H9 (cell line): ENCODE measurements around the gene ODC1. TPM values are rescaled to one million over a fixed set of nuclear protein-coding genes. Genes with fewer than 3 reads are reported as not detected.

Source experiments
- DNase-seq: peaks from one replicate; pipeline ENCODE4 v3.0.0-alpha.2; 2017
- H2AFZ ChIP-seq: one replicate; pipeline ENCODE4 v1.6.1; 2013; ENCODE audit warnings: mild to moderate bottlenecking, low read length, control low read depth, moderate library complexity
- H2AK5ac ChIP-seq: 2 replicates; pipeline ENCODE4 v1.6.1; 2013; ENCODE audit warnings: low read length, control low read depth, mixed read lengths; ENCODE audit not compliant: insufficient read length
- H2BK120ac ChIP-seq: one replicate; pipeline ENCODE4 v1.6.1; 2013; ENCODE audit warnings: low read depth, mild to moderate bottlenecking, low read length, control low read depth, inconsistent platforms; ENCODE audit not compliant: poor library complexity, severe bottlenecking
- H2BK12ac ChIP-seq: 2 replicates; pipeline ENCODE4 v1.6.1; 2013; ENCODE audit warnings: low read length, control low read depth, mixed read lengths, low read depth; ENCODE audit not compliant: insufficient read length
- H2BK15ac ChIP-seq: 2 replicates; pipeline ENCODE4 v1.6.1; 2013; ENCODE audit warnings: low read depth, low read length, control low read depth
- H2BK20ac ChIP-seq: one replicate; pipeline ENCODE4 v1.6.1; 2013; ENCODE audit warnings: low read depth, mild to moderate bottlenecking, low read length, control low read depth, inconsistent platforms; ENCODE audit not compliant: poor library complexity, severe bottlenecking
- H2BK5ac ChIP-seq: 2 replicates; pipeline ENCODE4 v1.6.1; 2013; ENCODE audit warnings: low read length, control low read depth, mixed read lengths; ENCODE audit not compliant: insufficient read length
- H3K14ac ChIP-seq: 2 replicates; pipeline ENCODE4 v1.6.1; 2013; ENCODE audit warnings: low read length, control low read depth; ENCODE audit not compliant: insufficient read depth
- H3K18ac ChIP-seq: 2 replicates; pipeline ENCODE4 v1.6.1; 2013; ENCODE audit warnings: low read depth, mild to moderate bottlenecking, mixed read lengths, low read length, control low read depth; ENCODE audit not compliant: insufficient read length
- H3K23ac ChIP-seq: 2 replicates; pipeline ENCODE4 v1.6.1; 2013; ENCODE audit warnings: low read length, control low read depth, mixed read lengths, low read depth; ENCODE audit not compliant: insufficient read length
- H3K23me2 ChIP-seq: 2 replicates; pipeline ENCODE4 v1.6.1; 2013; ENCODE audit warnings: low read depth, mild to moderate bottlenecking, mixed read lengths, low read length, control low read depth; ENCODE audit not compliant: insufficient read length, poor library complexity, severe bottlenecking
- H3K27ac ChIP-seq: 2 replicates; pipeline ENCODE4 v1.5.1; 2013; ENCODE audit warnings: low read length, control low read depth, mixed read lengths, low read depth; ENCODE audit not compliant: insufficient read length
- H3K27me3 ChIP-seq: 2 replicates; pipeline ENCODE4 v1.6.1; 2013; ENCODE audit warnings: low read length, control low read depth, inconsistent platforms; ENCODE audit not compliant: insufficient read depth
- H3K4ac ChIP-seq: 2 replicates; pipeline ENCODE4 v1.6.1; 2013; ENCODE audit warnings: low read depth, mild to moderate bottlenecking, control low read depth, inconsistent platforms, low read length, moderate library complexity
- H3K4me1 ChIP-seq: 2 replicates; pipeline ENCODE4 v1.6.1; 2013; ENCODE audit warnings: low read length, control low read depth, inconsistent platforms; ENCODE audit not compliant: insufficient read depth
- H3K4me2 ChIP-seq: 2 replicates; pipeline ENCODE4 v1.6.1; 2013; ENCODE audit warnings: low read length, control low read depth, mixed read lengths; ENCODE audit not compliant: insufficient read length, insufficient read depth
- H3K56ac ChIP-seq: 2 replicates; pipeline ENCODE4 v1.6.1; 2013; ENCODE audit warnings: low read depth, mild to moderate bottlenecking, mixed read lengths, low read length, control low read depth; ENCODE audit not compliant: insufficient read length
- H3K79me1 ChIP-seq: 2 replicates; pipeline ENCODE4 v1.6.1; 2013; ENCODE audit warnings: low read depth, mild to moderate bottlenecking, moderate library complexity, low read length, control low read depth, inconsistent platforms; ENCODE audit not compliant: insufficient read depth, poor library complexity, severe bottlenecking
- H3K79me2 ChIP-seq: 2 replicates; pipeline ENCODE4 v1.6.1; 2013; ENCODE audit warnings: low read length, control low read depth, inconsistent platforms; ENCODE audit not compliant: insufficient read depth
- H3K9ac ChIP-seq: 2 replicates; pipeline ENCODE4 v1.6.1; 2013; ENCODE audit warnings: low read length, control low read depth, mixed read lengths; ENCODE audit not compliant: insufficient read length; ENCODE audit errors: extremely low read depth
- H3K9me3 ChIP-seq: one replicate; pipeline ENCODE4 v1.6.1; 2013; ENCODE audit warnings: low read depth, low read length, inconsistent platforms; ENCODE audit not compliant: control insufficient read depth
- H3T11ph ChIP-seq: one replicate; pipeline ENCODE4 v1.6.1; 2013; ENCODE audit warnings: mild to moderate bottlenecking, low read length, control low read depth, inconsistent platforms
- H4K20me1 ChIP-seq: one replicate; pipeline ENCODE4 v1.6.1; 2013; ENCODE audit not compliant: control insufficient read depth, insufficient read length, insufficient read depth
- H4K5ac ChIP-seq: 2 replicates; pipeline ENCODE4 v1.6.1; 2013; ENCODE audit warnings: low read depth, mild to moderate bottlenecking, mixed read lengths, low read length, control low read depth; ENCODE audit not compliant: insufficient read length
- H4K8ac ChIP-seq: replicated peaks from 2 replicates; pipeline ENCODE4 v1.6.1; 2013; ENCODE audit warnings: low read length, control low read depth, mixed read lengths, low read depth; ENCODE audit not compliant: insufficient read length
- H4K91ac ChIP-seq: 2 replicates; pipeline ENCODE4 v1.6.1; 2013; ENCODE audit warnings: low read depth, mild to moderate bottlenecking, moderate library complexity, mixed read lengths, low read length, control low read depth; ENCODE audit not compliant: insufficient read length
- H3K27ac Mint-ChIP-seq, 3 experiments: 2 replicates in 2 of 3; 3 replicates in 1 of 3; pipeline ENCODE4 v1.8.0; 2020 to 2021; ENCODE audit warnings: mixed read lengths in 3 of 3, mild to moderate bottlenecking in 1 of 3, moderate library complexity in 1 of 3
- H3K27me3 Mint-ChIP-seq: 2 replicates; pipeline ENCODE4 v1.8.0; 2021; ENCODE audit warnings: low read depth, mild to moderate bottlenecking, moderate library complexity, mixed read lengths
- H3K36me3 Mint-ChIP-seq, 3 experiments: 2 replicates in 2 of 3; 3 replicates in 1 of 3; pipeline ENCODE4 v1.8.0; 2020 to 2021; ENCODE audit warnings: low read depth in 3 of 3, mixed read lengths in 3 of 3; ENCODE audit not compliant: insufficient read depth in 1 of 3
- H3K4me1 Mint-ChIP-seq, 2 experiments: 2 replicates each; pipeline ENCODE4 v1.8.0; 2020; ENCODE audit warnings: mixed read lengths in 2 of 2
- H3K4me3 Mint-ChIP-seq, 2 experiments: 2 replicates in 1 of 2; 3 replicates in 1 of 2; pipeline ENCODE4 v1.8.0; 2020 to 2021; ENCODE audit warnings: mild to moderate bottlenecking in 2 of 2, mixed read lengths in 2 of 2, moderate library complexity in 1 of 2
- H3K9me3 Mint-ChIP-seq, 2 experiments: 2 replicates in 1 of 2; 3 replicates in 1 of 2; pipeline ENCODE4 v1.8.0; 2020; ENCODE audit warnings: mild to moderate bottlenecking in 2 of 2, mixed read lengths in 2 of 2, moderate library complexity in 1 of 2
- CTCF ChIP-seq: fragments of 200-600 bp; sonication (generic); conservative IDR thresholded peaks from 3 replicates; pipeline ENCODE4 v1.8.0; 2021; ENCODE audit warnings: antibody characterized with exemption, mild to moderate bottlenecking
- WGBS: extraction: QIAGEN DNeasy Blood & Tissue Kit; methylation state at CpG from one replicate; pipeline ENCODE4 v1.1.7; 2013; ENCODE audit warnings: missing lambda C conversion rate, low lambda C conversion rate, mixed read lengths; ENCODE audit not compliant: insufficient read length; ENCODE audit errors: extremely low coverage; 5-methylcytosine and 5-hydroxymethylcytosine counted together
- total RNA-seq: library from RNA; stranded (reverse); gene quantifications from 2 replicates; pipeline ENCODE4 v1.2.1, GENCODE V29; 2021

ODC1 gene
- total RNA-seq, 1 experiment from 2014 or later: 48.3 TPM

- peaks cover 16 to 17% of the 10 kb centered on the region in 2 experiments for H3K4me1 Mint-ChIP-seq
- WGBS: no CpG with 5 or more reads among the region's 5 CpGs
Observed at GRCh38 chr2:10473121-10473756, 25.1 kb upstream of the ODC1 start.

More at GRCh38 chr2:10473121-10473756, 25.1 kb upstream of the ODC1 start:
- H3K4me2 ChIP-seq: no peak overlapping the region
- H2BK12ac ChIP-seq: no peak overlapping the region
- no peak overlapping the region for H2BK120ac ChIP-seq
- no peak overlapping the region for H3K9ac ChIP-seq
- no peaks in the 10 kb centered on the region for H4K20me1 ChIP-seq
- no peak overlapping the region for H4K5ac ChIP-seq
- no peak overlapping the region for H2BK15ac ChIP-seq
- H3K27me3 ChIP-seq: no peaks in the 10 kb centered on the region
- TF ChIP-seq CTCF: no peak
- H3K27ac ChIP-seq: no peak overlapping the region
- no peak overlapping the region for H3K56ac ChIP-seq
- no peak overlapping the region for H3T11ph ChIP-seq
- H3K4me3 Mint-ChIP-seq: no peak overlapping the region
- no peak overlapping the region for H3K4ac ChIP-seq
- no peak overlapping the region for H4K8ac ChIP-seq
- H3K18ac ChIP-seq: no peak overlapping the region
- H4K91ac ChIP-seq: no peak overlapping the region
- no peak for DNase-seq
- no peak overlapping the region for H2BK20ac ChIP-seq
- no peak overlapping the region for H3K23ac ChIP-seq
- H3K27me3 Mint-ChIP-seq: peaks cover 3% of the 10 kb centered on the region
- no peak overlapping the region for H2AFZ ChIP-seq
- no peak overlapping the region for H2BK5ac ChIP-seq
- H3K27ac Mint-ChIP-seq: no peak overlapping the region; a peak in 1 of 7 replicates
- H3K9me3 ChIP-seq: no peaks in the 10 kb centered on the region
- no peaks in the 10 kb centered on the region for H3K79me1 ChIP-seq
- H3K79me2 ChIP-seq: no peaks in the 10 kb centered on the region
- H3K23me2 ChIP-seq: no peaks in the 10 kb centered on the region
- no peaks in the 10 kb centered on the region for H3K36me3 Mint-ChIP-seq
- no peak overlapping the region for H2AK5ac ChIP-seq
- H3K14ac ChIP-seq: no peak overlapping the region
- no peaks in the 10 kb centered on the region for H3K9me3 Mint-ChIP-seq
- no peaks in the 10 kb centered on the region; the same call in 1 of the 2 replicates for H3K4me1 ChIP-seq
